ENCODE measurements around the gene PRDM15. TPM values are rescaled to one million over a fixed set of nuclear protein-coding genes. Genes with fewer than 3 reads are reported as not detected.

PRDM15 gene
- total RNA-seq, 1 donor from 2014 or later: 16.2 TPM

DNA sequence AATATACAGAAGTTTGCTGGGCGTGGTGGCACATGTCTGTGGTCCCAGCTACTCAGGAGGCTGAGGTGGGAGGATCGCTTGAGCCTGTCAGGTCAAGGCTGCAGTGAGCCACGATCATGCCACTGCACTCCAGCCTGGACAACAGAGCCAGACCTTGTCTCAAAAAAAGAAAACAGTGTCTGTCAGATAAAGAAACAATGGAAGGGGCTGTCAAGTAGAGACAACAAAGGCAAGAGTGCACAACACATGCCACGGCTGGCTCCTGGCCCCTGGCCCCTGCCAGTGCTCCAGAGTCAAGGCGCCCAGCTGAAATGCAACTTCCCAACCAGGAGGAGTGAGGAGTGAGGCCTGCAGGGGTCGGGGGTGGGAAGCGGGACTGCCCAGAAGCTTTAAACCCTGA, 32.6 kb downstream of the PRDM15 start:
- H3K36me3 Mint-ChIP-seq (ENCODE audit: insufficient read depth): peaks cover 19% of the 10 kb centered on the region
- TF ChIP-seq, protein P1, sequence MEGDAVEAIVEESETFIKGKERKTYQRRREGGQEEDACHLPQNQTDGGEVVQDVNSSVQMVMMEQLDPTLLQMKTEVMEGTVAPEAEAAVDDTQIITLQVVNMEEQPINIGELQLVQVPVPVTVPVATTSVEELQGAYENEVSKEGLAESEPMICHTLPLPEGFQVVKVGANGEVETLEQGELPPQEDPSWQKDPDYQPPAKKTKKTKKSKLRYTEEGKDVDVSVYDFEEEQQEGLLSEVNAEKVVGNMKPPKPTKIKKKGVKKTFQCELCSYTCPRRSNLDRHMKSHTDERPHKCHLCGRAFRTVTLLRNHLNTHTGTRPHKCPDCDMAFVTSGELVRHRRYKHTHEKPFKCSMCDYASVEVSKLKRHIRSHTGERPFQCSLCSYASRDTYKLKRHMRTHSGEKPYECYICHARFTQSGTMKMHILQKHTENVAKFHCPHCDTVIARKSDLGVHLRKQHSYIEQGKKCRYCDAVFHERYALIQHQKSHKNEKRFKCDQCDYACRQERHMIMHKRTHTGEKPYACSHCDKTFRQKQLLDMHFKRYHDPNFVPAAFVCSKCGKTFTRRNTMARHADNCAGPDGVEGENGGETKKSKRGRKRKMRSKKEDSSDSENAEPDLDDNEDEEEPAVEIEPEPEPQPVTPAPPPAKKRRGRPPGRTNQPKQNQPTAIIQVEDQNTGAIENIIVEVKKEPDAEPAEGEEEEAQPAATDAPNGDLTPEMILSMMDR (IDR thresholded peaks at IDR 0.05; ENCODE audit: unreplicated experiment): no peak
- H3K4me3 Mint-ChIP-seq (ENCODE audit: low read depth): no peak overlapping the region
- no peaks in the 10 kb centered on the region for H3K27me3 Mint-ChIP-seq
- peaks cover 2% of the 10 kb centered on the region for H3K4me1 Mint-ChIP-seq (ENCODE audit: low read depth)
- H3K27ac Mint-ChIP-seq: no peak overlapping the region
- H3K9me3 Mint-ChIP-seq (ENCODE audit: low read depth): peaks cover 3% of the 10 kb centered on the region
- no peak for DNase-seq (ENCODE audit: low spot score, unreplicated experiment)

DNA sequence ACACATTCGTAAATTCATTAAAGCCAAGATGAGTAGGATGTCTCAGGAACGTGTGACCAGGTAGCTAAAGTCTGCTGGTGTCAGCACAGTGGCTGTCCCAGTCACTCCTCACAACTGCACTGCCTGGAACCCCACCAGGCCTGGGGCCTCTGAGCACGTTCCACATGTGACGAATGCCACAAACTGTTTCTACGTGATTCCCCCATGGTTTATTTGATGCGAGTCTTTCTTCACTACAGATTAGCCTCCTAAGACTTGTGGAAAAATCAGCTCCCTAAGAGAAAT, 33.2 kb downstream of the PRDM15 start:
- TF ChIP-seq, protein P1 (IDR thresholded peaks at IDR 0.05; ENCODE audit: unreplicated experiment): no peak
- no peak overlapping the region for H3K4me3 Mint-ChIP-seq (ENCODE audit: low read depth)
- peaks cover 2% of the 10 kb centered on the region for H3K4me1 Mint-ChIP-seq (ENCODE audit: low read depth)
- H3K27ac Mint-ChIP-seq: peak overlapping the region; percentile 49
- H3K27me3 Mint-ChIP-seq: no peaks in the 10 kb centered on the region
- DNase-seq (ENCODE audit: low spot score, unreplicated experiment): no peak
- peaks cover 24% of the 10 kb centered on the region for H3K36me3 Mint-ChIP-seq (ENCODE audit: insufficient read depth)
- peaks cover 8% of the 10 kb centered on the region for H3K9me3 Mint-ChIP-seq (ENCODE audit: low read depth)

DNA sequence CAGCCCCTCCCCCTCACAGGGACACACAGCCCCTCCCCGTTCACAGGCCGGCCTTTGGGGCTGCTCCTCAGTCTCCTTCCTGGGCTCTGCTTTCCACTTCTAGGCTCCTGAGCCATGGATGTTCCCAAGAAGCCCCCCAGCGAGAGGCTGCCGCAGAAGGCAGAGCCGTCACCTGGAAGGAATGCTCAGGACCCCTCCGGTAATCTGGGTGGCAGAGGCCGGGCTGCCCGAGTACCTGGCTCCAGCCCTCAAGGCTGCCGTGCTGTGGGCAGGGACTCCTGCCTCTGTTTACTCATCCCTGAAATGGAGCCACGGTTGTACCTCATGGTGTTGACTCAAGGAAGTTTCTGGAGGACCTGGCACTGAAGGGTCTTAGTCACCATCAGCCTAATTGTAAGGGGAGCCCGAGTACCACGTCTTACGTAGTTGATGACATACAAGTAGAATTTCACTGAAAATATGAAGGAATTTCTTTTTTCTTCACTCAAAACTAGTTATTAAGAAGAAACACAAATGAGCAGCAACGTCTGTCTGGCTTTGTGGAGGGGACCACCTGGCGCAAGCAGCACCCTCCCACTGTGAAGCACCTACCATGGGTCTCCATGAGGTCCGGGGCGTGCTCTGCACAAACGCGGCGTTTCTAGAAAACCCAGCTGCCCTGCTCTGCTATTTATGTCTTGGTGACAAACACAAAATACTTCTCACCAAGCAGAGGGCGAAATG, 33.7 kb downstream of the PRDM15 start:
- Mint-ChIP-seq H3K4me1 (ENCODE audit: low read depth) (peaks cover 2% of the 10 kb centered on the region), H3K36me3 (ENCODE audit: insufficient read depth) (peaks cover 24% of the 10 kb centered on the region), H3K9me3 (ENCODE audit: low read depth) (peaks cover 13% of the 10 kb centered on the region), H3K27ac (peak overlapping the region; percentile 49), H3K4me3 (ENCODE audit: low read depth) (no peak overlapping the region), H3K27me3 (no peaks in the 10 kb centered on the region)
- DNase-seq (ENCODE audit: low spot score, unreplicated experiment): no peak
- TF ChIP-seq, protein P1 (IDR thresholded peaks at IDR 0.05; ENCODE audit: unreplicated experiment): no peak

DNA sequence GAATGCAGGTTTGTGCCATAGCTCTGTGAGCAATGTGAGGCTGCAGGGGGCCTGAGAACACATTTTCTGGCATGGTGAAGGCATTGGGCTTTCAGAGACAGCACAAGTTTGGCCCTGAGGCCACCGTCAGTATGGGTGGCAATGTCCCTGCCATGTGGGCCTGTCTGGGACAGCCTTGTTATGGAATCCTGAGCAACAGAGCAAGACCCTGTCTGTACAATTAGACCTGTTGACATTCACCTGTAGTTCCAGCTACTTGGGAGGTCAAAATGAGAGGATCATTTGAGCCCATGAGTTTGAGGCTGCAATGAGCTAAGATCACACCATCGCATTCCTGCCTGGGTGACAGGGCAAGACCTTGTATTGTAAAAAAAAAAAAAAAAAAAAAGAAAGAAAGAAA, 35.6 kb downstream of the PRDM15 start:
- Mint-ChIP-seq H3K27me3 (no peaks in the 10 kb centered on the region), H3K27ac (no peak overlapping the region), H3K36me3 (ENCODE audit: insufficient read depth) (peaks cover 27% of the 10 kb centered on the region), H3K4me1 (ENCODE audit: low read depth) (no peaks in the 10 kb centered on the region), H3K9me3 (ENCODE audit: low read depth) (peaks cover 12% of the 10 kb centered on the region), H3K4me3 (ENCODE audit: low read depth) (no peak overlapping the region)
- DNase-seq (ENCODE audit: low spot score, unreplicated experiment): no peak
- TF ChIP-seq, protein P1 (IDR thresholded peaks at IDR 0.05; ENCODE audit: unreplicated experiment): no peak

DNA sequence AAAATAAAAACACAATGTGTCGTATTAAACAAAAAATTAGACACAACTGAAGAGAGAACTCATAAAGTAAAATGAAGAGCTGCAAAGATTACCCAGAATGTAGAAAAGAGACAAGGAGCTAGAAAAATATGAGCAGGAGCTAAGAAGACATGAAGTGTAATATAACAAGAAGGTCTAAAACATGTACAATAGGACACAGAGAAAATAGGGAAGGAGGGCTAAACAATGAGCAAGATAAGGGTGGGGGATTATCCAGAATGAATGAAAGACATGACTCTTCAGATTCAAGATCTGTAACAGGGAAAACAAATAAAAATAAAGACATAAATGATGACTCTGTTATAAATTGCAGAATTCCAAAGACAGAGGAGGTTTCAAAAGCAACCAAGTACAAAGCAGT, 38.3 kb downstream of the PRDM15 start:
- Mint-ChIP-seq H3K4me3 (ENCODE audit: low read depth) (no peak overlapping the region), H3K9me3 (ENCODE audit: low read depth) (peaks cover 12% of the 10 kb centered on the region), H3K36me3 (ENCODE audit: insufficient read depth) (peaks cover 35% of the 10 kb centered on the region), H3K27me3 (no peaks in the 10 kb centered on the region), H3K27ac (no peak overlapping the region), H3K4me1 (ENCODE audit: low read depth) (no peaks in the 10 kb centered on the region)
- TF ChIP-seq, protein P1 (IDR thresholded peaks at IDR 0.05; ENCODE audit: unreplicated experiment): no peak
- no peak for DNase-seq (ENCODE audit: low spot score, unreplicated experiment)

Measured in progenitor cell of endocrine pancreas (in vitro differentiated cells).